Measurements from ENCODE around the gene CACNA2D4. TPM values are rescaled to one million over a fixed set of nuclear protein-coding genes. Genes with fewer than 3 reads are reported as not detected.
A peak's percentile ranks its signal among the peaks of the same experiment; 100 is the strongest.

CACNA2D4 gene
- total and polyA plus RNA-seq, 2 of the 13 experiments (the other 11 are each of a cell fraction or from before 2014, with no cell fraction given), result 14.2 to 136 TPM

GRCh38 chr12:1781772-1782171, 136.7 kb downstream of the CACNA2D4 start:
- ATAC-seq, result peak; percentile 55
- POLR2A ChIA-PET, result interaction anchor here (1.3 kb wide), 1 partner anchor 176 kb away, joined by 4 read pairs; no protein-coding TSS in a partner anchor
- Histone ChIP-seq H3K36me3 (replicated peaks in 1 of 2; ENCODE audit: control insufficient read depth in 1 of 2, insufficient read depth in 2 of 2, low read length in 2 of 2) (peaks cover 25 to 86% of the 10 kb centered on the region in 2 experiments), H3K9ac (ENCODE audit: insufficient read depth, low read depth, low read length) (no peak overlapping the region), H4K20me1 (ENCODE audit: insufficient read depth, low read length) (peaks cover 3% of the 10 kb centered on the region; the same call in 1 of the 2 replicates), H3K27ac (ENCODE audit: extremely low read length, insufficient read depth, low read length) (peak overlapping the region; percentile 8), H3K27me3 (ENCODE audit: control insufficient read depth in 1 of 2, insufficient read depth in 2 of 2, low read length in 2 of 2) (no peaks in the 10 kb centered on the region), H2AFZ (ENCODE audit: low read length) (no peak overlapping the region), H3K79me2 (ENCODE audit: insufficient read depth, low read length) (peaks cover 6% of the 10 kb centered on the region), H3K4me3 (replicated peaks in 1 of 3; ENCODE audit: insufficient read depth in 1 of 3, low read depth in 2 of 3, low read length in 3 of 3) (no peak overlapping the region), H3K4me1 (ENCODE audit: insufficient read depth, low read length) (peaks cover 27% of the 10 kb centered on the region), H3K4me2 (ENCODE audit: low read depth, low read length) (no peak overlapping the region), H3K9me3 (ENCODE audit: low read length) (no peaks in the 10 kb centered on the region)
- 64% methylated on average over 2 of the region's 2 CpGs for WGBS (ENCODE audit: low lambda C conversion rate)
- BruUV-seq (replicated peaks), result no TSS peak
- in situ Hi-C loops (cut with HindIII; ENCODE audit: extremely low pct_ligation_motif_present, low pct_unique_long_range_greater_than_20kb), result loop anchor here (10.0 kb wide), 1 partner anchor 77 kb away; no protein-coding TSS in a partner anchor
- intact Hi-C loops (cut with micrococcal nuclease; ENCODE audit: unreplicated experiment), result no loop called here
- FAIRE-seq, result peak; percentile 37
- CTCF ChIA-PET (ENCODE audit: low intra/inter-chr PET ratio, low total read pairs), result no interaction called here
- DNase-seq (ENCODE audit: low spot score), result peak; percentile 39
- TF ChIP-seq ZBTB39 (CRISPR knock-in tag; IDR thresholded peaks at IDR 0.05) (no peak), SALL2 (CRISPR knock-in tag; IDR thresholded peaks at IDR 0.05) (no peak), ZMYM2 (CRISPR knock-in tag; IDR thresholded peaks at IDR 0.05) (no peak), ZNF510 (CRISPR knock-in tag; IDR thresholded peaks at IDR 0.05; ENCODE audit: low read depth) (no peak), SRY (CRISPR knock-in tag; IDR thresholded peaks at IDR 0.05) (no peak), NFE2L1 (CRISPR knock-in tag; IDR thresholded peaks at IDR 0.05; ENCODE audit: borderline replicate concordance) (no peak), THAP8 (CRISPR knock-in tag; IDR thresholded peaks at IDR 0.05; ENCODE audit: borderline replicate concordance) (no peak), YEATS2 (CRISPR knock-in tag; IDR thresholded peaks at IDR 0.05; ENCODE audit: borderline replicate concordance) (no peak), ZNF562 (CRISPR knock-in tag; IDR thresholded peaks at IDR 0.05; ENCODE audit: borderline replicate concordance) (no peak), TRAFD1 (CRISPR knock-in tag; IDR thresholded peaks at IDR 0.05; ENCODE audit: borderline replicate concordance) (no peak), ZBTB20 (CRISPR knock-in tag; IDR thresholded peaks at IDR 0.05; ENCODE audit: borderline replicate concordance, low read depth) (no peak), TSC22D2 (CRISPR knock-in tag; IDR thresholded peaks at IDR 0.05; ENCODE audit: borderline replicate concordance) (no peak), ELF1 (CRISPR knock-in tag; IDR thresholded peaks at IDR 0.05) (no peak)
- TF ChIP-seq, protein P1, sequence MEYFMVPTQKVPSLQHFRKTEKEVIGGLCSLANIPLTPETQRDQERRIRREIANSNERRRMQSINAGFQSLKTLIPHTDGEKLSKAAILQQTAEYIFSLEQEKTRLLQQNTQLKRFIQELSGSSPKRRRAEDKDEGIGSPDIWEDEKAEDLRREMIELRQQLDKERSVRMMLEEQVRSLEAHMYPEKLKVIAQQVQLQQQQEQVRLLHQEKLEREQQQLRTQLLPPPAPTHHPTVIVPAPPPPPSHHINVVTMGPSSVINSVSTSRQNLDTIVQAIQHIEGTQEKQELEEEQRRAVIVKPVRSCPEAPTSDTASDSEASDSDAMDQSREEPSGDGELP (IDR thresholded peaks at IDR 0.05; ENCODE audit: borderline replicate concordance, low read depth), result 0 out of 2 replicates have a peak, but pooled peaks have one; percentile 15
- TF ChIP-seq, protein P2, sequence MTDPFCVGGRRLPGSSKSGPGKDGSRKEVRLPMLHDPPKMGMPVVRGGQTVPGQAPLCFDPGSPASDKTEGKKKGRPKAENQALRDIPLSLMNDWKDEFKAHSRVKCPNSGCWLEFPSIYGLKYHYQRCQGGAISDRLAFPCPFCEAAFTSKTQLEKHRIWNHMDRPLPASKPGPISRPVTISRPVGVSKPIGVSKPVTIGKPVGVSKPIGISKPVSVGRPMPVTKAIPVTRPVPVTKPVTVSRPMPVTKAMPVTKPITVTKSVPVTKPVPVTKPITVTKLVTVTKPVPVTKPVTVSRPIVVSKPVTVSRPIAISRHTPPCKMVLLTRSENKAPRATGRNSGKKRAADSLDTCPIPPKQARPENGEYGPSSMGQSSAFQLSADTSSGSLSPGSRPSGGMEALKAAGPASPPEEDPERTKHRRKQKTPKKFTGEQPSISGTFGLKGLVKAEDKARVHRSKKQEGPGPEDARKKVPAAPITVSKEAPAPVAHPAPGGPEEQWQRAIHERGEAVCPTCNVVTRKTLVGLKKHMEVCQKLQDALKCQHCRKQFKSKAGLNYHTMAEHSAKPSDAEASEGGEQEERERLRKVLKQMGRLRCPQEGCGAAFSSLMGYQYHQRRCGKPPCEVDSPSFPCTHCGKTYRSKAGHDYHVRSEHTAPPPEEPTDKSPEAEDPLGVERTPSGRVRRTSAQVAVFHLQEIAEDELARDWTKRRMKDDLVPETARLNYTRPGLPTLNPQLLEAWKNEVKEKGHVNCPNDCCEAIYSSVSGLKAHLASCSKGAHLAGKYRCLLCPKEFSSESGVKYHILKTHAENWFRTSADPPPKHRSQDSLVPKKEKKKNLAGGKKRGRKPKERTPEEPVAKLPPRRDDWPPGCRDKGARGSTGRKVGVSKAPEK (CRISPR knock-in tag; IDR thresholded peaks at IDR 0.05; ENCODE audit: borderline replicate concordance), result no peak
